Left ventricle myocardium superior (tissue), 1 donor: Measurements from ENCODE around the gene MAMSTR. TPM values are rescaled to one million over a fixed set of nuclear protein-coding genes. Genes with fewer than 3 reads are reported as not detected.
A peak's percentile ranks its signal among the peaks of the same experiment; 100 is the strongest.
"Not testable (repeated sequence)": the region's sequence is repeated elsewhere in the genome, so short reads cannot be mapped to it uniquely, and the experiment has no call there.

Experiments used
- ATAC-seq: fragments of 200-7000 bp; cut with Tn5 transposase; one replicate; pipeline ENCODE4 v1.9.1; 2020; ENCODE audit warnings: mild to moderate bottlenecking, moderate library complexity
- DNase-seq: peaks from one replicate; pipeline ENCODE4 v3.0.0-alpha.2; 2020
- intact Hi-C: fragments of 100-400 bp; cut with micrococcal nuclease; formaldehyde crosslinking; loops from one replicate; pipeline ENCODE4 v1.11.0; 2022
- total RNA-seq: library from RNA; stranded (reverse); fragmentation: NEBNext Ultra II Directional; extraction: Animal tissue kit (Norgen Biotek cat#: 25700); gene quantifications from one replicate; pipeline ENCODE4 v1.2.1, GENCODE V29; 2021
- donor health status: DM: no; HTN: yes; CAD: no; lungs with severe emphysema.

The MAMSTR gene
- total RNA-seq, 1 donor from 2014 or later: 3.0 TPM

DNA sequence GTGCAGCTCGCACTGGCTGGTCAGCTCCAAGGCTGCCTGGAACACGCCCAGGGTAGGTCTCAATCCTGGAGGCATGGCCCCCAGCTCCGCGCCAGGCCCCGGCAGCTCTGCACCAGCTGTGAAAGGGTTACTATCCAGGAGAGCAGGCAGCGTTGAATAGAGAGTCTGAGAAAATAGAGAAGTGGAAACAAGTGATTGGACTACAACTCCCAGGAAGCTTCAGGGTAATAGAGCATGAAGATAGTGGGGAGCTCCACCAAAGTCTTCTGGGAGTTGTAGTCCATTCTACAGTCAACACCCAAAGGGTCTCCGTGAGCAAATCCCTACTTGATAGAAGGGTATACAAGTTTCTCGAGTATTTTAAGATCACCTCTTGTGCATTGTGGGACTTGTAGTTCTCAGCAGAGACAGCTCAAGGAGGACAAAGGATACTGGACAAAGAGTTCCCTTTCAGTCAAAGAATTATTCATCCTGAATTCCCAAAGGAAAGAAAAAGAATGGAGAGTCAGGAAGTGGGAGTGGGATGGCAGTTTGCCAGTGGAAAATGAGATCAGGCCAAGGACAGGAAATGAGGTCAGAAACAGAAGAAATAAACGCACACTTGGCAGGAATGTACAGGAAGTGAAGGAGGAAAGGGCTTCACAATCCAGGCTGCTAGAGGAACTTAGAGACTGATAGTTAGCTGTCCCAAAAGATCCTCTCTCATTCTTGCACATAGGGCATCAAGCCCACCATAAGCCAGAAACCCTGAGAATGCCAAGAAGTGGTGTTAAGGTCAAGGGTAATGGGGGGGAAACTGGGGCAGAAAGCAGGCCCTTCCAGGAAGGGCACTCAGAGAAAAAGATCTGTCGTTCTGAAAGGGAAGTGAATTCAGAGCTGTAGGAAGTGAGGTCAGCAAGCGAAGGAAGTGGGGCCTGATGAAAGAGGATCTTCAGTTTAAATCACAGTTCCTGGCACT lies 5.5 kb upstream of the MAMSTR start:
- intact Hi-C loops: no loop called here
- peak; percentile 26 for ATAC-seq
- no peak for DNase-seq

DNA sequence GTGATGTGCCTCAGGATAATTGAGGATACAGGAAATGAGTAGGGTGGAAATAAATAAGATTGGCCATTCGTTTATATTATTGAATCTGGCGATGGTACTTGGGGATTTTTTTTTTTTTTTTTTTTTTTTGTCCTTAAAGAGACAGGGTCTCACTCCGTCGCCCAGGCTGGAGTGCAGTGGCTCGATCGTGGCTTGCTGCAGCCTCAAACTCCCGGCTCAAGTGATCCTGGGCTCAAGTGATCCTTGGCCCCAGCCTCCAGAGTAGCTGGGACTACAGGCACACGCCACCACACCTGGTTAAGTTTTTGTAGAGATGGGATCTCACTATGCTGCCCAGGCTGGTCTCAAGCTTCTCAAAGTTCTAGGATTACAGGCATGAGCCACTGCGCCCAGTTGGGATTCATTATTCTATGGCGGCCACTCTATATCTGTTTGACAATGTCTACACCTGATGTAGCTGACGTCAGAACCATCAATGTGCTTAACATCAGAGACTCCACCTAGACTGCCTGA lies 2.7 kb upstream of the MAMSTR start:
- ATAC-seq (no peak), DNase-seq (no peak)
- intact Hi-C loops: no loop called here

DNA sequence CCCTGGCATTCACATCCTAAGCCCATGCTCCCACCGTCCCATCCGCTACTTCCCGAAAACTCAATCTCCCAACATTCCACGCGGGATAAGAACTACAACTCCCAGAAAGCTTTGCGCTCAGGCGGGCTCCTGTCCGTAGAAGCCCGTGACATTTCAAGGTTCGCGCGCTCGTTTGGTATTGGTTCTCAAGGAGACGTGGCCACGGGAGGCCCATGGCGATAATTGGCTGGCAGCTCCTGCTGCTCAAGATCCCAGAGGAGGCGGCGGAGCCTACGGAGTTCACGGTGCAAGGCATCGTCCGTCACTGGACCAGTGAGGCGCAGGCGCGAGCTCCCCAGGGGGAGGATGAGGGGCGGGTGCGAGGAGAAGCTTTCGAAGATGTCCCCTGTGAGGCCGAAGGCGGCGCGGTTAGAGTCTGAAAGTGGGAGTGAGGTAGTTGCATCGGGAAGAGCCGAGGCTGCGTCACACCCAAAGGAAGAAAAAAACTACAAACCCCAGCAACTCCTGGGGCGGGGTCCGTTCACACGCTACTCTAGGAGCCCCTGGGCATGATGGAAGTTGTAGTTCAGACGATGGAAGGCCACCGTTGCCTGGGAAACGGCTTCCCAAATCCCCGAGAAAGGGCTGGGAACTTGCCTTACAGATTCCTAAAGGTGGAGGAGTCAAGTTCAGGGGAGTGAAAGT lies 1.2 kb upstream of the MAMSTR start:
- ATAC-seq (peak; percentile 85), DNase-seq (peak; percentile 99)
- intact Hi-C loops: no loop called here

DNA sequence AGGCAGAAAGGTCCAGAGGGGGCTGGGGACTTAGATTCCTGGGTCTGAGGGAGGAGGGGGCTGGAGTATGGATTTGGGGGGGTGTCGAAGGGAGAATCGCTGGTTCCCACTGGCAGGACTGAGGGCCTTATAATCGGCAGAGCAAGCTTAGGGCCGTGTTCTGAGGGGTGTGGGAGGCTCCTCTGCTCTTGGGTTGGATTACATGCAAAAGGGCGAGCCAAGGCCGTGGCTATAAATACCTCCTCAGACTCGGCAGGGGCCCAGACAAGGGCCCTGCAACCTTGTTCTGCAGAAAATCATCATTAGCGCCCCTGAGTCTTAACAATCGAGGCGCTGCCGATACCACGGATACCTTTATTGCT lies 707 bp upstream of the MAMSTR start:
- DNase-seq (no peak), ATAC-seq (peak; percentile 29)
- intact Hi-C loops: no loop called here

DNA sequence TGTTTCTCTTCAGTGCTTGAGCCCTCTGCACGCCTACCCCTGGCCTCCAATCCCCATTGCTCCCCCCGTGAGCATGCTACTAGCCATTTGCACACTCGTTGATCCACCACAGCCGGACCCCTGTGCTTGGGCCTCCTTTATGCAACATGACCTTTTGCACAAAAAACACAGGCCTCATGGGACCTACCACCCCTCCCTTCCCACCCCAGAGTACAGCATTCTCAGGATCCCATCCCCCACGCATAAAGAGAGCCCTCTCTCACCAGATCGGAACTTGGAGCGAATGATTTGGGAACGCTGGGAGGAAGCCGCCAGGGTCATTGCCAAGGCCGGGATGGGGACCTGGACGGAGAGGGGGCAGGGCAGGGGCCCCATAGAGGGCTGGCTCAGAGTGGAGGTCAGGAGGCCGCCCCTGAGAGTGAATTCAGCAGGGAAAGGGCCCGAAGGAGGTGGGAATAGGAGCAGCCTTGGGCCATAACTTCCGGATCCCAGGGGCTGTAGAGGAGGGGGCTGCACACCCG lies 754 bp downstream of the MAMSTR start:
- intact Hi-C loops: no loop called here
- DNase-seq: no peak
- ATAC-seq: no peak

DNA sequence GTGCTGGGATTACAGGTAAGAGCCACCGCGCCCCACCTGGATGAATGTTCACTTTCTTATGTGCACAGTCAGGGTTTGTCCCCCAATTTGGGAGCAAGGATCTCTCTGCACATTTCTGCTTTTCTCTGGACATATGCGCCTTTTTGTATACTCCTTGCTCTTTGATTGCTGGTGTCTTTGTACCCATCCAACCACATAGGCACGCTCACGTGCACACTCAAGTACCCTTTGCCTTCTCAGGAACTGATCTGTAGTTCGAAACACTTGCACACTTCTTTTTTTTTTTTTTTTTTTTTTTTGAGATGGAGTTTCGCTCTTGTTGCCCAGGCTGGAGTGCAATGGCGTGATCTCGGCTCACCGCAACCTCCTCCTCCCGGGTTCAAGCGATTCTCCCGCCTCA lies 1.4 kb downstream of the MAMSTR start:
- intact Hi-C loops: not testable (repeated sequence)

DNA sequence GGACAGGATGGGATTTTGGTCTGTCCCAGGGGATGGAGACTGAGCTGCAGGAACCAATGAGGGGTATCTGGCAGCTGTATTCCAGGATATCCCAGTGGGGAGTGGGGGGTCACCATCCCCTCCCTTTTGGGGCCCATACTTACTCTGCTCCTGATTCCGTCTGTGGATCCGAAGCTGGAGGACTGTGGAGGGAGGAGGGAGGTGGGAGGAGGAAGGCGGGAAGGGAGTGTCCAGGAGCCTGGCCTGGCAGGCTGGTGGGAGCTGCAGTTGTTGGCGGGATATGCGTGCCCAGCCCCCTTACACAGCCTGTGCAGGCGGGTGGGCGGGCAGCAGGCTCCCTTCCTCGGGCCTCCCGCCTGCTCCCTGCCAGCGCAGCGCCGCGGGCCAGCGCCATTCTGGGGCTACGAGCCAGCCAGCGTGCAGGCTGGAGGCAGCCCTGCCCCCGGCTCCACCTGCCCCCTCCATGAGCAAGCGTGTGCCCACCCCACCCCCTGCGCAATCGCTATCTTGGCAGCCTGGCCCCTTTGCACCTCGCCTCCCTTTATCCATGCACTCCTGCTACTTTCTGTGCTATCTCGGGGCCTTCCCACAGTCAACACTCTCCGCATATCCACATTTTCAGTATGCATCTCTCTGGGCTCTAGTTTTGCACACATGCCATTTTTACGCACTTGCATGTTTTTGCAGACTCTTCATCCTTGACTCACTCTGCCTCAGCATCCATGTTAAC lies 2.8 kb downstream of the MAMSTR start:
- intact Hi-C loops: no loop called here
- ATAC-seq (peak; percentile 2), DNase-seq (peak; percentile 78)

More for the DNA sequence above, 1.4 kb downstream of the MAMSTR start:
- not testable (repeated sequence) for DNase-seq, ATAC-seq

DNA sequence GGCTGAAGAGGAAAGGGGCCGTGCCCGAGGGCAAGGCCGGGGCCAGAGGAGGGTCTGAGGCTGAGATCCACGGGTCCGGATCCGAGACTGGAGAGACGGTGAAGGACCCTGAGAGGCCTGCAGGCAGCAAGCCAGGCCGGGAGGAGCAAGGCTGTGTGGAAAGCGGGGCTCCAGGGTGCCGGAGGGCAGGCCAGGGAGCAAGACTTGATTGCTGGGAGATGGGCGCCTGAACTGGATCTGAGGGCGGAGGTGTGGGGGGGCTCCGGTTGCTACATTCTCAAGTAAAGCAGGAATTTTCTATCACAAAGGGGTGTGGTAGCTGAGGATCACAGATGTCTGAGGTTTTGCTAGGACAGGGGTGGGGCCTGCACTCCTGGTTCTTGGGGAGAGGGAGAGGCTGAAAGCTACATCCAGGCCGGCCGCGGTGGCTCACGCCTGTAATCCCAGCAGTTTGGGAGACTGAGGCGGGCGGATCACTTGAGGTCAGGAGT lies 3.8 kb downstream of the MAMSTR start:
- ATAC-seq (no peak), DNase-seq (peak; percentile 54)
- intact Hi-C loops: no loop called here

DNA sequence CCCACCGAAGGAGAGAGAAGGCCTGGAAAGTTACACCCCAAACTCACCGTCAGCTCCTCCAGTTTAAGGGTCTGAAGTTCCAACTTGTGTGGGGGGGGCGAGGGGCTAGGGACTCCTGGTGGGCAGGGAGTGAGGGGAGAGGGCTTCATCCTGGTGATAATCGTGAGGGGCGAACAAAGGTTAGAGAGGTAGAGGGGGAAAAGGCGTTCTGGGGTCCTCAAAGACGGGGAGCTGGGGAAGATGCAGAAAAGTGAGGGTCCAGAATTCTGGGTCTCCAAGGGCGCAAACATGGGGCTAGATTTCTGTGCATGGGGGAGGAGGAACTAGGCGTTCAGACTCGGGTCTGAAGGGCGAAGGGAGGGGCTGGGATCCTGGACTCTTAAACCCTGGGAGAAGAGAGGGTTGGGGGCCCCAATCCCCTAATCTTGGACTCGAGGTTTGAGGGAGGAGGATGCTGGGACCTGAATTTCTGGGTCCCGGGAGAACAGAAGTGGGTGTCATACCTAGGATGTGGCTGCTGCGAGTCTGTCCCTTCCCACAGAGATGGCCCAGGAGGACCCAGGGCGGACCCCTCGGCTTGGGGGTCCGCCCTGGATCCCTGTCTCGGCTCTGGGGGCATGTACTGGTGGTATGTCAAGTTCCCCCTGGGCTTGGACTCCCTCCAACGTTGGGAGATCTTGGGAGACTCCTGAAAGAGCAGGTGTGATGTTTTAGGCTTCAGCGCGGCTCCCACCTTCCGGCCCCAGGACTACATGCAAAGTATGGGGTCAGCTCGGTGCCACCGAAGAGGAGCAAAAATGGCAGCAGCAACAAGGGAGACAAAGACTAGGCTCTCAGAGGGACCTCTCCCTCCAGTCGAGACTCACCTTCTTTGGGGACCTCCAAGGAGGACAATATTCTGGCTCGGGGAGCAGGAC lies 4.5 kb downstream of the MAMSTR start:
- intact Hi-C loops: no loop called here
- DNase-seq (no peak), ATAC-seq (no peak)

DNA sequence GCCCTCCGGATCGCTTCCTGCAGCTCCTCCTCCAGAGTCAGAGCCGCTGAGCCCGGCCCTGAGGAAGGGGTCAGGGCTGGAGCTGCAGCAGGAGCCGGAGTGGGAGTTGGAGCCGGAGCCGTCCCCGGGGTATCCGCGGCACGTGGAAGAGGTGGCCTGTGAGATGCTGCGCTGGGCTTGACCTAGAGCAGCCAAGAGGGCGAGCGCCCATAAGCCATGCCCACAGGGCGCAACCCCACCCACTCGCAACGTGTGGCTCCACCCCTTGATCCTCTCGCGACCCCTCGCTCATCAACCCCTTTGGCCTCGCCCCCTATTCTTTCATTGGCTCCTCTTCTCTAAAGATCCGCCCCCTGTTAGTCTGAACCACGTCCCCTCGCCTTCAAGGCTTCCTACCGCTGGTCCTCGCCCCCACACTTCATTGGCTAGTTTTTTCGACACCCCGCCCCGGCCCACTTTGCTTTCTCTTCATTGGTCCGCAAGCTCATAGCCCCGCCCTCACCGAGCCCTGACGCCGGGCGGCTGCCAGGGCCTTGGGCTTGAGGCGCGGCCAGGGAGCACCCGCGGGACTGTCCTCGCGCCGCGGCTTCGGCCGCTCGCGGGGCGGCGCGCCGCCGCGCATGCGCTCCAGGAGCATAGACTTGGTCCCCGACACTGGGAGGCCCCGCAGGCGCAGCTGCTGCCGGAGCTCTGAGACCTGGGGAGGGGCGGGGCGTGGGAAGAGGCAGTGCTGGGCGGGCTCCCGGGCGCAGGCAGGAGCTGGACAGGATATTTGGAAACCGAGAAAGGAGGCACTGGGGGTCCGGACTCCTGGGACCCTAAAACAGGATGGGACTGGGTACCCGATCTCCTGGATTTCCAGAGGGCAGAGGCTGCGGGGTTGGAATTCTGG lies 5.4 kb downstream of the MAMSTR start:
- intact Hi-C loops: no loop called here
- ATAC-seq: peak; percentile 89
- DNase-seq: peak; percentile 100

DNA sequence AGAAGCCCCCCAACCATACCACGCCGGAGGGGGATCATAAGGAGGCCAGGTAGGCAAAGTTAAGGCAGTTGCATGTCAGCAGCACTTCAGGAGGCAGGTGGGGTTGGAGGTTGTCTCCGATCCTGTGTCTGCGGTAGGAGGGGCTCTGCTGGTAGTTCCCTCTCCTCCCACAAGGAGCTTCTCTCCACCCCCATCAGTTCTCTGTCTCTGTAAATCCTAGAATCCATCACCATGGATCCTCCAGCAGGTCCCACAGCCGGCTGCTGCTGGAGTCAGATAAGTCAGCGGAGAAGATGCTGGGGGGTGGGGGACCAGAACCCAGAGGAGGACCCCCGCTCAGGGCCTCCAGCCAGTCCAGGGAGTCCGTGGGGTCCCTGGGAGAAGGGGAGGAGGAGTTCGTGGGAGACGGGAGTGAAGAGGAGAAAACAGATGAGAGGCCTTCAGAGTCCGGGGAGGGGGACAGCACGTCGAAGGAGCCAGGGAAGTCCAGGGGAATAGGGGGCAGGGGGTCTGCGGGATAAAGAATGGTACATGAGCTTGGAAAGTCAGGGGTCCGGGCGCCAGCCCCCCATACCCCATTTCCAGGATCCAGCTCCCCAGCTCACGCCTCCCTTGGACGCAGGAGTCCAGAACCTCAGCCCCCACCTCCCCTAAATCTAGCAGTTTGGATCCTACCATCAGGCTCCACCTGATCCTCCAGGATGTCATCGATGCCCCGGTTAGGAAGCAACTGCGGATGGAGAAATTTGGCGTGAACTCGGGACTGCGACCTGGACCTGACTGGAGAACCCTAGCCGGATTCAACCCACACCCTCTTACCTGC lies 6.3 kb downstream of the MAMSTR start:
- intact Hi-C loops: no loop called here
- ATAC-seq (no peak), DNase-seq (peak; percentile 35)

DNA sequence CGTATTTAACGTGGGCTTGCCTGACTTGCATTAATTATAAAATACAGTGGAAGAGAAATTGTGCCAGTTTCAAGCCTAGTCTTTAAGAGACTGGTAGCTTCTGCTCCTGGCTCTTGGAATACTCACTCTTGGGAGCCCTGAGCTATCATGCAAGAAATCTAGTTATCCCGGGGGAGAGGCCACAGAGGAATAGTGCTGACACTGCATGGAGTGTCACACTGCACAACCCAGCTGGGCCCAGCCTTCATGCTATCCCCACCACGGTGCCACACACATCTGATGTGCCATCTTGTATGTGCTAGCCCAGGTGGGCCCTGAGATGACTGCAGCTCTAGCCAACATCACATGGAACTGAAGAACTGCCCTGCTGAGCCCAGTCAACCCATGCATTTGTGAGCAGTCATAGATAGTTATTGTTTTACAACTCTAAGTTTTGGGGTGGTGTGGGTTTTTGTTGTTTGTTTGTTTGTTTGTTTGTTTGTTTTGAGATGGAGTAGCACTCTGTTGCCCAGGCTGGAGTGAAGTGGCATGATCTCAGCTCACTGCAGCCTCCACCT lies 8.3 kb downstream of the MAMSTR start:
- ATAC-seq: no peak
- intact Hi-C loops: no loop called here

DNA sequence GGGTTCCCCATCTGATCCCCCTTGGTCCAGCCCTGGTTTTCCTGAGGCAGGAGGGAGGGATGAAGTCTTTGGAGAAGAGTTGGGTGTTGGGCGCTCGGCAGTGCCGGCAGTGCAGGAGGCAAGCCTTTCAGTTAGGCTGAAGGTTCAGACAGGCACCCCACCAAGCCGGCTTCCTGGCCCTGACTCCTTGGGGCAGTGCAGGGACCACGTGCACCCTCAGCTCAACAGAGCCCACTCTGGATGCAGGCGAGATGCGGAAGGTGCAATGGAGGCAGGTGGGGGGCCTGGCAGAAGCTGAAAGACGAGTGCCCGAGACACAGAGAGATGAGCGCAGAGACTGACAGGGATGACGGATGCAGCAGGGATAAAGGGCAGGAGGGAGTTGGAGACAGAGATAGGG lies 11.1 kb downstream of the MAMSTR start:
- ATAC-seq (no peak), DNase-seq (no peak)
- intact Hi-C loops: no loop called here

More for the DNA sequence above, 8.3 kb downstream of the MAMSTR start:
- DNase-seq: no peak

DNA sequence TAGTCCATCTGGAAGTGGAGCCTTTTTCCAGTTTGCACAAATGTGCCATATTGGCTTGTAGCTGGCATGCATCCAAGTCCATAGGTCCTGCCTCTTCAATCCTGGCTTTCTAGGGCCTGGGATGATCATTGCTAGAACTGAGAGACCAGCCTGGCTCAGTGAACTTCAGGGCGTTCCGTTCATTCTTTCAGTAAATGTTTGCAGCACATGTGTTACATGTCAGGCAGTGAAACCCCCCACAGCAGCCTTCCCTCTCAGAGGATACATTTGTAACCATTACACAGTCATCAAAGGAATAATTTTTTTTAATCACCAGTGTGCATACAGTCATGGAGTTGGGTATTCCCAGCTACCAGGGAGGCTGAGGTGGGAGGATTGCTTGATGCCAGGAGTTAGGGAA lies 14.1 kb downstream of the MAMSTR start:
- intact Hi-C loops: no loop called here
- ATAC-seq: no peak

DNA sequence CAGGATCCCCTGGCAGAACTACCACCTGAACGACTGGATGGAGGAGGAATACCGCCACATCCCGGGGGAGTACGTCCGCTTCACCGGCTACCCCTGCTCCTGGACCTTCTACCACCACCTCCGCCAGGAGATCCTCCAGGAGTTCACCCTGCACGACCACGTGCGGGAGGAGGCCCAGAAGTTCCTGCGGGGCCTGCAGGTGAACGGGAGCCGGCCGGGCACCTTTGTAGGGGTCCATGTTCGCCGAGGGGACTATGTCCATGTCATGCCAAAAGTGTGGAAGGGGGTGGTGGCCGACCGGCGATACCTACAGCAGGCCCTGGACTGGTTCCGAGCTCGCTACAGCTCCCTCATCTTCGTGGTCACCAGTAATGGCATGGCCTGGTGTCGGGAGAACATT lies 16.2 kb downstream of the MAMSTR start:
- ATAC-seq (no peak), DNase-seq (no peak)
- intact Hi-C loops: no loop called here

More for the DNA sequence above, 14.1 kb downstream of the MAMSTR start:
- DNase-seq: no peak

DNA sequence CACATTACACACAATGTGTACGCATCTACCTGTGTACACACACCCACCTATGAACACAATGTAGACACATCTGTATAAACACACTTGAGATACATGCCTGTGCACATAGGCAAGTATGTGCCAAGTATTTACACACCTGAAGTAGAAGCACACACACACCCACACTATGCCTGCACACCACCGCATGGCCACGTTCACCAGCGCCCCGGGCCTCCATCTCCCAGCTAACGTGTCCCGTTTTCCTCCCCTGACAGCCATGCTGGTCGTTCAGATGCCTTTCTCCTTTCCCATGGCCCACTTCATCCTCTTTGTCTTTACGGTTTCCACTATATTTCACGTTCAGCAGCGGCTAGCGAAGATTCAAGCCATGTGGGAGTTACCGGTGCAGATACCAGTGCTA lies 16.8 kb downstream of the MAMSTR start:
- ATAC-seq (no peak), DNase-seq (no peak)
- intact Hi-C loops: no loop called here
